ENCODE results near the gene TGFA.

- TF ChIP-seq EP300 (IDR thresholded peaks at IDR 0.05) = no peak
- TF ChIP-seq CTCF (IDR thresholded peaks at IDR 0.05) = no peak
- TF ChIP-seq POLR2A (IDR thresholded peaks at IDR 0.05) = no peak
- TF ChIP-seq POLR2AphosphoS5 (IDR thresholded peaks at IDR 0.05) = no peak
Observed at GRCh38 chr2:70484086-70484485, 69.5 kb downstream of the TGFA start.
